HCT116 (cell line): ENCODE measurements around the gene MAP4K2. TPM values are rescaled to one million over a fixed set of nuclear protein-coding genes. Genes with fewer than 3 reads are reported as not detected.

Source experiments
- ATAC-seq: fragments of 200-7000 bp; cut with Tn5 transposase; 2 replicates; pipeline ENCODE4 v1.9.1; 2020; ENCODE audit warnings: mild to moderate bottlenecking, moderate library complexity
- BruUV-seq: library from RNA; stranded (reverse); fragments of 400-500 nt; replicated peaks from 2 replicates; lab custom pipeline; 2021; lab: Mats Ljungman, UMichigan
- CTCF ChIA-PET: fragments of 300-600 bp; sonication (Branson Sonifier 250); formaldehyde crosslinking; loops from one replicate; lab custom pipeline; 2021; ENCODE audit warnings: antibody characterized with exemption; lab: Charles Lee
- POLR2A ChIA-PET: fragments of 300-600, 350-600 bp; sonication (Branson Sonifier 250); formaldehyde crosslinking; loops from one replicate; lab custom pipeline; 2021; ENCODE audit warnings: antibody characterized with exemption; lab: Charles Lee
- RAD21 ChIA-PET, 2 experiments: fragments of 300-600 bp; sonication (Branson Sonifier 250); formaldehyde crosslinking; loops; one replicate each; lab custom pipeline; 2023; ENCODE audit warnings: low total read pairs in 2 of 2; ENCODE audit not compliant: uncharacterized antibody in 2 of 2, unreplicated experiment in 2 of 2, low non-redundant PET in 1 of 2; lab: Charles Lee
- DNase-seq: peaks from one replicate; pipeline ENCODE4 v3.0.0-alpha.2; 2010; ENCODE audit warnings: low read depth, low spot score
- H2AFZ ChIP-seq: fragments of 200-600 bp; shearing (Covaris generic), sonication (generic); 2 replicates; pipeline ENCODE4 v1.6.1; 2017; ENCODE audit warnings: low read depth, mixed run types, mixed read lengths, antibody characterized with exemption, low read length; ENCODE audit not compliant: poor library complexity, severe bottlenecking
- H3K27ac ChIP-seq: 2 replicates; pipeline ENCODE4 v1.5.1; 2012; ENCODE audit warnings: low read depth, low read length
- H3K27me3 ChIP-seq: fragments of 200-600 bp; sonication (generic); 2 replicates; pipeline ENCODE4 v1.6.1; 2016; ENCODE audit warnings: mixed run types, low read length, mixed read lengths; ENCODE audit not compliant: insufficient read depth
- H3K36me3 ChIP-seq, 2 experiments: fragments of 200-500 bp in 1 of 2; fragments of 200-600 bp in 1 of 2; sonication (Bioruptor generic) in 1 of 2; sonication (generic) in 1 of 2; 2 replicates each; pipeline versions ENCODE4 v1.5.1 to v1.6.1; 2014 to 2016; ENCODE audit warnings: low read length in 2 of 2, inconsistent platforms in 1 of 2, mixed read lengths in 1 of 2, mixed run types in 1 of 2; ENCODE audit not compliant: insufficient read depth in 2 of 2, control insufficient read depth in 1 of 2
- H3K4me1 ChIP-seq, 2 experiments: fragments of 200-600 bp in 1 of 2; sonication (generic) in 1 of 2; 2 replicates each; pipeline versions ENCODE4 v1.5.1 to v1.6.1; 2012 to 2017; ENCODE audit warnings: low read length in 2 of 2, inconsistent platforms in 1 of 2, mild to moderate bottlenecking in 1 of 2, mixed read lengths in 1 of 2, mixed run types in 1 of 2, moderate library complexity in 1 of 2; ENCODE audit not compliant: insufficient read depth in 2 of 2, control insufficient read depth in 1 of 2
- H3K4me2 ChIP-seq: fragments of 200-600 bp; sonication (generic); 2 replicates; pipeline ENCODE4 v1.6.1; 2017; ENCODE audit warnings: mixed run types, low read length, mixed read lengths
- H3K4me3 ChIP-seq, 2 experiments: fragments of 200-600 bp in 1 of 2; sonication (generic) in 1 of 2; replicated peaks in 1 of 2; 2 replicates each; pipeline ENCODE4 v1.5.1; 2011 to 2016; ENCODE audit warnings: low read length in 2 of 2, control low read depth in 1 of 2, low read depth in 1 of 2, mild to moderate bottlenecking in 1 of 2, mixed read lengths in 1 of 2, mixed run types in 1 of 2
- H3K79me2 ChIP-seq: fragments of 200-600 bp; sonication (generic); 2 replicates; pipeline ENCODE4 v1.6.1; 2017; ENCODE audit warnings: mild to moderate bottlenecking, mixed run types, low read length, moderate library complexity, mixed read lengths; ENCODE audit not compliant: insufficient read depth
- H3K9ac ChIP-seq: fragments of 200-600 bp; sonication (generic); 2 replicates; pipeline ENCODE4 v1.6.1; 2016; ENCODE audit warnings: low read length, mixed read lengths
- H3K9me2 ChIP-seq: fragments of 200-600 bp; sonication (generic), shearing (Covaris generic); 2 replicates; pipeline ENCODE4 v1.6.1; 2017; ENCODE audit warnings: mixed run types, mild to moderate bottlenecking, moderate library complexity; ENCODE audit not compliant: insufficient read depth
- H3K9me3 ChIP-seq, 2 experiments: fragments of 200-500 bp in 1 of 2; fragments of 200-600 bp in 1 of 2; sonication (Bioruptor generic) in 1 of 2; sonication (generic) in 1 of 2; 2 replicates each; pipeline ENCODE4 v1.6.1; 2014 to 2017; ENCODE audit warnings: low read length in 2 of 2, mixed read lengths in 2 of 2, inconsistent platforms in 1 of 2, low read depth in 1 of 2, mild to moderate bottlenecking in 1 of 2, mixed run types in 1 of 2, moderate library complexity in 1 of 2; ENCODE audit not compliant: control insufficient read depth in 1 of 2, insufficient read depth in 1 of 2
- H4K20me1 ChIP-seq: fragments of 200-600 bp; sonication (generic), shearing (Covaris generic); 2 replicates; pipeline ENCODE4 v1.6.1; 2017; ENCODE audit warnings: mixed run types, mild to moderate bottlenecking, moderate library complexity; ENCODE audit not compliant: insufficient read depth
- EGR1 ChIP-seq: IDR thresholded peaks from 2 replicates; pipeline ENCODE4 v1.6.1; 2012; ENCODE audit warnings: low read depth
- EZH2phosphoT487 ChIP-seq: fragments of 200-600 bp; IDR thresholded peaks from 2 replicates; pipeline ENCODE4 v1.6.1; 2018; ENCODE audit warnings: antibody characterized with exemption, borderline replicate concordance
- FOSL1 ChIP-seq: IDR thresholded peaks from 2 replicates; pipeline ENCODE4 v1.6.1; 2012; ENCODE audit warnings: low read depth
- POLR2A ChIP-seq: IDR thresholded peaks from 2 replicates; pipeline ENCODE4 v1.7.0; 2011; ENCODE audit warnings: borderline replicate concordance; ENCODE audit not compliant: insufficient read depth, insufficient read length; ENCODE audit errors: extremely low read depth
- SP1 ChIP-seq: IDR thresholded peaks from 2 replicates; pipeline ENCODE4 v1.6.1; 2012; ENCODE audit warnings: low read depth
- SRF ChIP-seq: IDR thresholded peaks from 2 replicates; pipeline ENCODE4 v1.6.1; 2012; ENCODE audit warnings: low read depth
- intact Hi-C: fragments of 100-400 bp; cut with micrococcal nuclease; formaldehyde crosslinking; loops from 2 replicates; pipeline ENCODE4 v1.10.0; 2022
- total RNA-seq: library from RNA; stranded (reverse); gene quantifications from one replicate; pipeline ENCODE4 v1.2.1, GENCODE V29; 2021; ENCODE audit not compliant: unreplicated experiment

MAP4K2 gene
- total RNA-seq, 1 experiment from 2014 or later, result 44.2 TPM

- no peak overlapping the region for H3K27ac ChIP-seq
- peaks cover 57% of the 10 kb centered on the region; the same call in 1 of the 2 replicates for H4K20me1 ChIP-seq
- POLR2A ChIA-PET, result no interaction called here
- TF ChIP-seq FOSL1 (no peak), EGR1 (no peak), EZH2phosphoT487 (no peak)
- TF ChIP-seq, all 23 proteins: peak for 0
- no peaks in the 10 kb centered on the region for H3K9me2 ChIP-seq
- ChIA-PET RAD21 (no interaction called here), CTCF (no interaction called here)
- DNase-seq (no peak), ATAC-seq (no peak)
- peaks cover 92% of the 10 kb centered on the region for H3K79me2 ChIP-seq
- no peak overlapping the region for H3K4me2 ChIP-seq
- H3K36me3 ChIP-seq, result peaks cover 91 to 95% of the 10 kb centered on the region in 2 experiments
- no peaks in the 10 kb centered on the region for H3K9me3 ChIP-seq
- no peaks in the 10 kb centered on the region for H3K27me3 ChIP-seq
- H3K4me1 ChIP-seq, result no peaks in the 10 kb centered on the region
- H2AFZ ChIP-seq, result no peak overlapping the region
- BruUV-seq, result no TSS peak
- no peak overlapping the region for H3K9ac ChIP-seq
- intact Hi-C loops, result no loop called here
- no peak overlapping the region for H3K4me3 ChIP-seq
These were observed 33.7 kb downstream of the MAP4K2 start for GRCh38 chr11:64769283-64769682.

- no peak for DNase-seq
- Histone ChIP-seq H3K4me2 (no peak overlapping the region), H2AFZ (no peak overlapping the region), H3K27ac (no peak overlapping the region), H4K20me1 (peaks cover 51% of the 10 kb centered on the region; the same call in 1 of the 2 replicates), H3K79me2 (peaks cover 85% of the 10 kb centered on the region), H3K9me2 (no peaks in the 10 kb centered on the region), H3K4me3 (no peak overlapping the region), H3K36me3 (peaks cover 91% of the 10 kb centered on the region in 2 experiments), H3K9ac (no peak overlapping the region), H3K27me3 (no peaks in the 10 kb centered on the region), H3K9me3 (no peaks in the 10 kb centered on the region), H3K4me1 (no peaks in the 10 kb centered on the region)
- no peak for ATAC-seq
- TF ChIP-seq SP1, result no peak
- TF ChIP-seq POLR2A, result no peak
- no peak for TF ChIP-seq SRF
- intact Hi-C loops, result no loop called here
- BruUV-seq, result no TSS peak
- ChIA-PET CTCF (no interaction called here), POLR2A (no interaction called here), RAD21 (no interaction called here)
These were observed 34.7 kb downstream of the MAP4K2 start for GRCh38 chr11:64768300-64768694.
